Measurements from ENCODE around the gene SEMA3B. TPM values are rescaled to one million over a fixed set of nuclear protein-coding genes. Genes with fewer than 3 reads are reported as not detected.

Gene SEMA3B
- total and polyA plus RNA-seq, 2 experiments from 2014 or later = 67.7 to 104 TPM

DNA sequence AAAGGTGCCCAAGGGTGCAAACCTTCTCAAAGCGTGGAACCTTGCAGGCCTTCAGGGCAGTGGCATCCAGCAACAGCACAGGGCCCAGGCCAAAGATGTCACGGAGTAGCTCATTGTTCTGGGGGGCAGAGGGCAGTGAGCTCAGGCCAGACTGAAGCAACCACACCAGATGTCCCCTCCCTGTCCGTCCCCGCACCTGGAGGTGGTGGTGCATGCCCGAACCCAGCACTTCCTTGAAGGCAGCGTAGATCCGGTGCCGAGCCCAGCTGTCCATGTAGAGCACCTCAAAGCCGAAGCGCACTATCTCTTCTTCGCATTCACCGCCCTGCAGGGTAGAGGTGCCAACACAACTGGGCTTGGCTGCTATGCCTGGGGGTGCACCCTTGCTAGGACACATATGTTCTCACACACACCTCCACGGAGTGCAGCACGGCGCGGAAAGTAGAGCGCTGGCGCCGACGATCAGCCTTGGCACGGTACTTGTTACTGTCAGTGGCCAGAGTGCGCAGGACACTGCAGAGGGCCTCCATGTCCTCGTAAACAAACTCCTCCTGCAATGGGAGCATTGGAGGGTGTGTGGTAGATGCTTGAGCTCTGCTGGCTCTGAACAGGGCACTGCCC, 19.6 kb downstream of the SEMA3B start:
- peaks cover 16% of the 10 kb centered on the region for H3K79me2 ChIP-seq
- no peak overlapping the region for H3K4me2 ChIP-seq
- peaks cover 15% of the 10 kb centered on the region for H3K4me1 ChIP-seq (ENCODE audit: insufficient read depth)
- TF ChIP-seq EZH2 (IDR thresholded peaks at IDR 0.05; ENCODE audit: borderline replicate concordance) = no peak
- no peak for TF ChIP-seq EZH2phosphoT487 (IDR thresholded peaks at IDR 0.05; ENCODE audit: low read depth, severe bottlenecking, unreplicated experiment)
- TF ChIP-seq, protein P1, sequence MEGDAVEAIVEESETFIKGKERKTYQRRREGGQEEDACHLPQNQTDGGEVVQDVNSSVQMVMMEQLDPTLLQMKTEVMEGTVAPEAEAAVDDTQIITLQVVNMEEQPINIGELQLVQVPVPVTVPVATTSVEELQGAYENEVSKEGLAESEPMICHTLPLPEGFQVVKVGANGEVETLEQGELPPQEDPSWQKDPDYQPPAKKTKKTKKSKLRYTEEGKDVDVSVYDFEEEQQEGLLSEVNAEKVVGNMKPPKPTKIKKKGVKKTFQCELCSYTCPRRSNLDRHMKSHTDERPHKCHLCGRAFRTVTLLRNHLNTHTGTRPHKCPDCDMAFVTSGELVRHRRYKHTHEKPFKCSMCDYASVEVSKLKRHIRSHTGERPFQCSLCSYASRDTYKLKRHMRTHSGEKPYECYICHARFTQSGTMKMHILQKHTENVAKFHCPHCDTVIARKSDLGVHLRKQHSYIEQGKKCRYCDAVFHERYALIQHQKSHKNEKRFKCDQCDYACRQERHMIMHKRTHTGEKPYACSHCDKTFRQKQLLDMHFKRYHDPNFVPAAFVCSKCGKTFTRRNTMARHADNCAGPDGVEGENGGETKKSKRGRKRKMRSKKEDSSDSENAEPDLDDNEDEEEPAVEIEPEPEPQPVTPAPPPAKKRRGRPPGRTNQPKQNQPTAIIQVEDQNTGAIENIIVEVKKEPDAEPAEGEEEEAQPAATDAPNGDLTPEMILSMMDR (IDR thresholded peaks at IDR 0.05; ENCODE audit: poor library complexity) = no peak
- no peaks in the 10 kb centered on the region for H3K27me3 ChIP-seq
- H2AFZ ChIP-seq = no peak overlapping the region
- no peak overlapping the region for H3K27ac ChIP-seq
- H3K36me3 ChIP-seq (replicated peaks; ENCODE audit: insufficient read depth, low read depth) = no peaks in the 10 kb centered on the region
- no peaks in the 10 kb centered on the region for H3K9me3 ChIP-seq (ENCODE audit: low read depth)
- H3K4me3 ChIP-seq = no peak overlapping the region
- no peak for DNase-seq (ENCODE audit: low spot score)
- no peaks in the 10 kb centered on the region for H3K9me2 ChIP-seq (replicated peaks; ENCODE audit: insufficient read depth)
- H4K20me1 ChIP-seq (ENCODE audit: insufficient read depth, poor library complexity, severe bottlenecking) = no peaks in the 10 kb centered on the region
- WGBS (ENCODE audit: low lambda C conversion rate, missing lambda C conversion rate) = 97% methylated on average over 23 of the region's 23 CpGs

- TF ChIP-seq EZH2 (IDR thresholded peaks at IDR 0.05; ENCODE audit: borderline replicate concordance) (no peak), EZH2phosphoT487 (IDR thresholded peaks at IDR 0.05; ENCODE audit: low read depth, severe bottlenecking, unreplicated experiment) (no peak)
- TF ChIP-seq, protein P1 (IDR thresholded peaks at IDR 0.05; ENCODE audit: poor library complexity) = no peak
- WGBS (ENCODE audit: low lambda C conversion rate, missing lambda C conversion rate) = 97% methylated on average over 6 of the region's 6 CpGs
- Histone ChIP-seq H3K4me1 (ENCODE audit: insufficient read depth) (peaks cover 15% of the 10 kb centered on the region), H3K9me3 (ENCODE audit: low read depth) (no peaks in the 10 kb centered on the region), H4K20me1 (ENCODE audit: insufficient read depth, poor library complexity, severe bottlenecking) (no peaks in the 10 kb centered on the region), H3K27ac (no peak overlapping the region), H3K79me2 (peaks cover 16% of the 10 kb centered on the region), H3K4me3 (no peak overlapping the region), H3K27me3 (no peaks in the 10 kb centered on the region), H3K9me2 (replicated peaks; ENCODE audit: insufficient read depth) (no peaks in the 10 kb centered on the region), H2AFZ (no peak overlapping the region), H3K4me2 (no peak overlapping the region), H3K36me3 (replicated peaks; ENCODE audit: insufficient read depth, low read depth) (no peaks in the 10 kb centered on the region)
- no peak for DNase-seq (ENCODE audit: low spot score)
Measured at GRCh38 chr3:50289130-50289529, 20.2 kb downstream of the SEMA3B start.

- Histone ChIP-seq H3K36me3 (replicated peaks; ENCODE audit: insufficient read depth, low read depth) (no peaks in the 10 kb centered on the region), H3K27ac (no peak overlapping the region), H3K4me2 (peak overlapping the region; percentile 100), H3K27me3 (no peaks in the 10 kb centered on the region), H3K4me1 (ENCODE audit: insufficient read depth) (peaks cover 15% of the 10 kb centered on the region), H4K20me1 (ENCODE audit: insufficient read depth, poor library complexity, severe bottlenecking) (no peaks in the 10 kb centered on the region), H3K9me2 (replicated peaks; ENCODE audit: insufficient read depth) (no peaks in the 10 kb centered on the region), H3K79me2 (peaks cover 16% of the 10 kb centered on the region), H2AFZ (no peak overlapping the region), H3K9me3 (ENCODE audit: low read depth) (no peaks in the 10 kb centered on the region), H3K4me3 (no peak overlapping the region)
- no peak for DNase-seq (ENCODE audit: low spot score)
- TF ChIP-seq EZH2 (IDR thresholded peaks at IDR 0.05; ENCODE audit: borderline replicate concordance) (no peak), EZH2phosphoT487 (IDR thresholded peaks at IDR 0.05; ENCODE audit: low read depth, severe bottlenecking, unreplicated experiment) (no peak)
- TF ChIP-seq, protein P1 (IDR thresholded peaks at IDR 0.05; ENCODE audit: poor library complexity) = no peak
- 96% methylated on average over 16 of the region's 16 CpGs for WGBS (ENCODE audit: low lambda C conversion rate, missing lambda C conversion rate)
Measured at GRCh38 chr3:50290161-50290641, 21.3 kb downstream of the SEMA3B start.

Measured in hepatocyte (in vitro differentiated cells).